Neural cell (in vitro differentiated cells): ENCODE data around the gene PRM2. TPM values are rescaled to one million over a fixed set of nuclear protein-coding genes. Genes with fewer than 3 reads are reported as not detected.

Experiments used
- H2AFZ ChIP-seq: fragments of 200-600, 300-800 bp; sonication (generic), shearing (Covaris generic); 2 replicates; pipeline ENCODE4 v1.6.0; 2014; ENCODE audit warnings: low read depth, mild to moderate bottlenecking, antibody characterized with exemption, low read length, moderate library complexity
- H3F3A ChIP-seq: fragments of 200-600 bp; shearing (Covaris generic); 2 replicates; pipeline ENCODE4 v1.6.1; 2016; ENCODE audit warnings: mild to moderate bottlenecking, moderate library complexity, mixed read lengths, antibody characterized with exemption, low read length; ENCODE audit not compliant: insufficient read depth, poor library complexity, severe bottlenecking
- H3K27ac ChIP-seq: fragments of 200-600, 300-800 bp; sonication (generic), shearing (Covaris generic); 2 replicates; pipeline ENCODE4 v1.5.1; 2014; ENCODE audit warnings: mild to moderate bottlenecking, low read length, moderate library complexity
- H3K27me3 ChIP-seq: fragments of 300-800, 200-600 bp; sonication (generic), shearing (Covaris generic); 2 replicates; pipeline ENCODE4 v1.6.0; 2014; ENCODE audit warnings: mild to moderate bottlenecking, low read depth, low read length, moderate library complexity; ENCODE audit not compliant: insufficient read depth
- H3K36me3 ChIP-seq: fragments of 300-800, 200-600 bp; sonication (generic), shearing (Covaris generic); 2 replicates; pipeline ENCODE4 v1.5.1; 2014; ENCODE audit warnings: mild to moderate bottlenecking, antibody characterized with exemption, low read length, moderate library complexity; ENCODE audit not compliant: insufficient read depth
- H3K4me2 ChIP-seq: fragments of 300-800, 200-600 bp; sonication (generic), shearing (Covaris generic); 2 replicates; pipeline ENCODE4 v1.6.0; 2014; ENCODE audit warnings: mild to moderate bottlenecking, low read length
- H3K4me3 ChIP-seq: fragments of 300-800, 200-600 bp; sonication (generic), shearing (Covaris generic); 2 replicates; pipeline ENCODE4 v1.5.1; 2014; ENCODE audit warnings: mild to moderate bottlenecking, low read length, moderate library complexity
- H3K79me2 ChIP-seq: fragments of 200-600 bp; shearing (Covaris generic); replicated peaks from 2 replicates; pipeline ENCODE4 v1.6.0; 2014; ENCODE audit warnings: mild to moderate bottlenecking, low read length, moderate library complexity; ENCODE audit not compliant: insufficient read depth
- H3K9ac ChIP-seq: fragments of 300-800, 200-600 bp; sonication (generic), shearing (Covaris generic); 2 replicates; pipeline ENCODE4 v1.6.1; 2016; ENCODE audit warnings: mild to moderate bottlenecking, low read length, mixed read lengths
- H3K9me2 ChIP-seq: fragments of 200-600 bp; shearing (Covaris generic); 2 replicates; pipeline ENCODE4 v1.6.1; 2016; ENCODE audit warnings: mild to moderate bottlenecking, low read length, mixed read lengths; ENCODE audit not compliant: insufficient read depth
- H3K9me3 ChIP-seq: fragments of 200-600, 300-800 bp; sonication (generic), shearing (Covaris generic); 2 replicates; pipeline ENCODE4 v1.6.1; 2016; ENCODE audit warnings: mild to moderate bottlenecking, mixed run types, low read length, moderate library complexity, mixed read lengths
- H4K20me1 ChIP-seq: fragments of 200-600 bp; shearing (Covaris generic); 2 replicates; pipeline ENCODE4 v1.6.1; 2016; ENCODE audit warnings: mild to moderate bottlenecking, mixed run types; ENCODE audit not compliant: insufficient read depth
- EZH2 ChIP-seq: fragments of 200-600, 300-800 bp; shearing (Covaris generic), sonication (generic); IDR thresholded peaks from 2 replicates; pipeline ENCODE4 v1.6.1; 2014; ENCODE audit warnings: antibody characterized with exemption, low read length, borderline replicate concordance, mild to moderate bottlenecking; ENCODE audit not compliant: insufficient read depth, poor library complexity, severe bottlenecking
- MXI1 ChIP-seq: fragments of 450-650 bp; conservative IDR thresholded peaks from 2 replicates; pipeline ENCODE4 v1.6.1; 2014; ENCODE audit warnings: antibody characterized with exemption, mild to moderate bottlenecking; ENCODE audit not compliant: poor library complexity, severe bottlenecking
- POLR2AphosphoS5 ChIP-seq: IDR thresholded peaks from 2 replicates; pipeline ENCODE4 v1.6.1; 2012
- SMC3 ChIP-seq: fragments of 450-650 bp; conservative IDR thresholded peaks from 2 replicates; pipeline ENCODE4 v1.6.1; 2014; ENCODE audit warnings: antibody characterized with exemption, mild to moderate bottlenecking, moderate library complexity; ENCODE audit not compliant: poor library complexity
- TAF1 ChIP-seq: IDR thresholded peaks from 2 replicates; pipeline ENCODE4 v1.6.1; 2012; ENCODE audit warnings: low read depth
- polyA plus RNA-seq: library from polyadenylated mRNA; depleted of rRNA; stranded (reverse); fragments of >200 nt; gene quantifications from 2 replicates; pipeline ENCODE4 v1.2.3, GENCODE V29; 2014
- TF ChIP-seq, protein P1 (sequence below): fragments of 450-650 bp; IDR thresholded peaks from 2 replicates; pipeline ENCODE4 v1.5.1; 2014; ENCODE audit warnings: antibody characterized with exemption, mild to moderate bottlenecking, moderate library complexity; ENCODE audit not compliant: poor library complexity, severe bottlenecking
- TF ChIP-seq, protein P2 (sequence below): IDR thresholded peaks from 2 replicates; pipeline ENCODE4 v1.6.1; 2012; ENCODE audit warnings: borderline replicate concordance

The PRM2 gene
- polyA plus RNA-seq, 1 donor from 2014 or later = not detected

DNA sequence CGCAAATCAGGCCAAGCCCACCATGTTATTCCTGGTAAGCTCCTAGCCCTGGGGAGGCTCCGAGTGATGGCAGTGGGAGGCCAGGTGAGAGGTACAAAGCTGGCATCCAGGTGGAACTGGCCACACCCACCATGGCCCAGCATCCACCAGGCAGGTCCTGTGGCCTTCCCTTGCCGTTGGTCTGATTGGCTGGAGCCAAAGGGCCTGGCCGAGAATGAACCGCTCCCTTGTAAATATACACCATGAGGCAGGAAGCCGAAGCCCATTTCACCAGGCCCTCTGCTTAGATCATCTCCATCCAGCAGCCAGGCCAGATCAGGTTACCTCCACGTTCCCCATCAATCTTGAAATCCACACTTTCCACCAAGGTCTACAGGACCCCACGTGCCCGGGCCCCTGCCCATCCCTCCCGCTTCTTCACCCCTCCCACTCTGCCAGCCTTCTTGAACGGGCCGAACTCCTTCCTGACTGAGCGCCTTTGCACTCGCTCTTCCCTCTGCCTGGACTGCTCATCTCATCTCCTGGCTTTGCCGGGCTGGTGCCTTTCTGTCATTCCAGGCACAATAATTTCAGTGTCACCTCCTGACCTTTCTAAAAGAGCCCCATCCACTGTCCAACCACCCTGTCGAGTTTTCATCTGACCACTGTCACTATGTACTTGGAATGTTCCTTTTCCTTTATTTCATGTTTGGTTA lies 26.0 kb downstream of the PRM2 start:
- no peak for TF ChIP-seq POLR2AphosphoS5
- TF ChIP-seq SMC3 = no peak
- TF ChIP-seq TAF1 = no peak
- Histone ChIP-seq H3K4me2 (no peak overlapping the region), H3K27me3 (peaks cover 18% of the 10 kb centered on the region), H3K79me2 (no peaks in the 10 kb centered on the region), H3K9ac (no peak overlapping the region), H3K9me3 (no peaks in the 10 kb centered on the region), H3K4me3 (no peak overlapping the region), H3F3A (no peaks in the 10 kb centered on the region), H2AFZ (no peak overlapping the region), H3K27ac (no peak overlapping the region), H3K9me2 (no peaks in the 10 kb centered on the region), H3K36me3 (no peaks in the 10 kb centered on the region), H4K20me1 (no peaks in the 10 kb centered on the region)

DNA sequence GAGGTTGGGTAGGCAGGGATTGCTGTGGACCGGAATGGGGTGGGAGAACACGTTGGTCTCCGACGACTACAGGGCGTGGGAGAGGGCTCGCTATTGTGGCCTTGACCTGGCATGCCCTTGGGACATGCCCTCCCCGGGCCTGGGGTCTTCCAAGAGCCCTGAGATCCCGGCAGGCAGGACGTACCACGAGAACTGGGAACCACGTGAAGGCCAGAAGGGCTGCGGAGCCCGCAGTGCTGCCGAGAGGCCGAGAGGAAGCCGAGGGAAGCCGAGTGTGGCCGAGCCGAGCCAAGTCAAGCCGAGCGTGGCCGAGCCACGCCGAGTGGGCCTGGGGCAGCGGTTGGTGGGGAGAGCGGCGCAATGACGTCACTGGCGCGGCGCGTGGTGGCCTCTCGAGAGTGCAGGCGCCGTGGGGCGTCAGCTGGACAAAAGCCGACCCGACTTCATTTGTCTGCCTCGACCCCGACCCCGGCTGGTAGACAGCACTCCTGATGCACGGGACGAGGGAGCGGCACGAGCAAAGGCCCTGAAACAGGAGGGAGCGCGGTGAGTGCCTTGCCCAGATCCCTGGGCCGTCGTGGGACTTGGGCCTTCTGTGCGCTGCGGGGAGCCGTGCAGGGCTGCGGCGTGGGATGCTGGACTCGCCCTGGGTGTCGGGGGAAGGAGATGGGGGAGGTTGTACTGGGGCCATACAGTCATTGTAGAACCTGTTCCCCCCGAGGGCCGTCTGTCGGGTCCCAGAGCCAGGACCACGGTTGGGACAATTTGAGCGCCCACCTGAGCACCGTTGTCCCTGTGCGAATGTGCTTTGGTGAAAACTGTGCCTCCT lies 26.8 kb downstream of the PRM2 start:
- Histone ChIP-seq H3K9me3 (no peaks in the 10 kb centered on the region), H3K36me3 (no peaks in the 10 kb centered on the region), H3K9me2 (no peaks in the 10 kb centered on the region), H3K27ac (no peak overlapping the region), H4K20me1 (no peaks in the 10 kb centered on the region), H3K4me3 (no peak overlapping the region), H3K4me2 (no peak overlapping the region), H3K9ac (no peak overlapping the region), H3K27me3 (peaks cover 10% of the 10 kb centered on the region), H2AFZ (no peak overlapping the region), H3K79me2 (no peaks in the 10 kb centered on the region), H3F3A (no peaks in the 10 kb centered on the region)
- TF ChIP-seq EZH2 (no peak), MXI1 (no peak), SMC3 (no peak), TAF1 (no peak)
- TF ChIP-seq, protein P1, sequence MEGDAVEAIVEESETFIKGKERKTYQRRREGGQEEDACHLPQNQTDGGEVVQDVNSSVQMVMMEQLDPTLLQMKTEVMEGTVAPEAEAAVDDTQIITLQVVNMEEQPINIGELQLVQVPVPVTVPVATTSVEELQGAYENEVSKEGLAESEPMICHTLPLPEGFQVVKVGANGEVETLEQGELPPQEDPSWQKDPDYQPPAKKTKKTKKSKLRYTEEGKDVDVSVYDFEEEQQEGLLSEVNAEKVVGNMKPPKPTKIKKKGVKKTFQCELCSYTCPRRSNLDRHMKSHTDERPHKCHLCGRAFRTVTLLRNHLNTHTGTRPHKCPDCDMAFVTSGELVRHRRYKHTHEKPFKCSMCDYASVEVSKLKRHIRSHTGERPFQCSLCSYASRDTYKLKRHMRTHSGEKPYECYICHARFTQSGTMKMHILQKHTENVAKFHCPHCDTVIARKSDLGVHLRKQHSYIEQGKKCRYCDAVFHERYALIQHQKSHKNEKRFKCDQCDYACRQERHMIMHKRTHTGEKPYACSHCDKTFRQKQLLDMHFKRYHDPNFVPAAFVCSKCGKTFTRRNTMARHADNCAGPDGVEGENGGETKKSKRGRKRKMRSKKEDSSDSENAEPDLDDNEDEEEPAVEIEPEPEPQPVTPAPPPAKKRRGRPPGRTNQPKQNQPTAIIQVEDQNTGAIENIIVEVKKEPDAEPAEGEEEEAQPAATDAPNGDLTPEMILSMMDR = no peak
- TF ChIP-seq, protein P2, sequence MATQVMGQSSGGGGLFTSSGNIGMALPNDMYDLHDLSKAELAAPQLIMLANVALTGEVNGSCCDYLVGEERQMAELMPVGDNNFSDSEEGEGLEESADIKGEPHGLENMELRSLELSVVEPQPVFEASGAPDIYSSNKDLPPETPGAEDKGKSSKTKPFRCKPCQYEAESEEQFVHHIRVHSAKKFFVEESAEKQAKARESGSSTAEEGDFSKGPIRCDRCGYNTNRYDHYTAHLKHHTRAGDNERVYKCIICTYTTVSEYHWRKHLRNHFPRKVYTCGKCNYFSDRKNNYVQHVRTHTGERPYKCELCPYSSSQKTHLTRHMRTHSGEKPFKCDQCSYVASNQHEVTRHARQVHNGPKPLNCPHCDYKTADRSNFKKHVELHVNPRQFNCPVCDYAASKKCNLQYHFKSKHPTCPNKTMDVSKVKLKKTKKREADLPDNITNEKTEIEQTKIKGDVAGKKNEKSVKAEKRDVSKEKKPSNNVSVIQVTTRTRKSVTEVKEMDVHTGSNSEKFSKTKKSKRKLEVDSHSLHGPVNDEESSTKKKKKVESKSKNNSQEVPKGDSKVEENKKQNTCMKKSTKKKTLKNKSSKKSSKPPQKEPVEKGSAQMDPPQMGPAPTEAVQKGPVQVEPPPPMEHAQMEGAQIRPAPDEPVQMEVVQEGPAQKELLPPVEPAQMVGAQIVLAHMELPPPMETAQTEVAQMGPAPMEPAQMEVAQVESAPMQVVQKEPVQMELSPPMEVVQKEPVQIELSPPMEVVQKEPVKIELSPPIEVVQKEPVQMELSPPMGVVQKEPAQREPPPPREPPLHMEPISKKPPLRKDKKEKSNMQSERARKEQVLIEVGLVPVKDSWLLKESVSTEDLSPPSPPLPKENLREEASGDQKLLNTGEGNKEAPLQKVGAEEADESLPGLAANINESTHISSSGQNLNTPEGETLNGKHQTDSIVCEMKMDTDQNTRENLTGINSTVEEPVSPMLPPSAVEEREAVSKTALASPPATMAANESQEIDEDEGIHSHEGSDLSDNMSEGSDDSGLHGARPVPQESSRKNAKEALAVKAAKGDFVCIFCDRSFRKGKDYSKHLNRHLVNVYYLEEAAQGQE = no peak
